ENCODE data around the gene SCTR.
A peak's percentile ranks its signal among the peaks of the same experiment; 100 is the strongest.

Gene SCTR

GRCh38 chr2:119428488-119429224, 95.6 kb downstream of the SCTR start:
- DNase-seq = no peak

- DNase-seq = no peak
These were observed 96.5 kb downstream of the SCTR start for GRCh38 chr2:119427756-119428155.

GRCh38 chr2:119426801-119427395, 97.4 kb downstream of the SCTR start:
- DNase-seq = no peak

- DNase-seq = no peak
These were observed 97.9 kb downstream of the SCTR start for GRCh38 chr2:119426396-119426675.

- DNase-seq = no peak
These were observed 98.5 kb downstream of the SCTR start for GRCh38 chr2:119425620-119426395.

GRCh38 chr2:119425119-119425405, 99.2 kb downstream of the SCTR start:
- no peak for DNase-seq

- no peak for DNase-seq
These were observed 99.8 kb downstream of the SCTR start for GRCh38 chr2:119424284-119425118.

- no peak for DNase-seq
These were observed 100.5 kb downstream of the SCTR start for GRCh38 chr2:119423811-119424210.

- DNase-seq = no peak
These were observed 101.2 kb downstream of the SCTR start for GRCh38 chr2:119423108-119423444.

GRCh38 chr2:119422360-119423107, 101.7 kb downstream of the SCTR start:
- DNase-seq = no peak

GRCh38 chr2:119421741-119422140, 102.5 kb downstream of the SCTR start:
- DNase-seq = no peak

GRCh38 chr2:119421304-119421703, 103.0 kb downstream of the SCTR start:
- DNase-seq = no peak

- no peak for DNase-seq
These were observed 104.3 kb downstream of the SCTR start for GRCh38 chr2:119419803-119420508.

GRCh38 chr2:119419065-119419464, 105.2 kb downstream of the SCTR start:
- DNase-seq = no peak

GRCh38 chr2:119417908-119418307, 106.4 kb downstream of the SCTR start:
- no peak for DNase-seq

GRCh38 chr2:119416299-119416923, 107.9 kb downstream of the SCTR start:
- no peak for DNase-seq

GRCh38 chr2:119415630-119416029, 108.7 kb downstream of the SCTR start:
- no peak for DNase-seq

- no peak for DNase-seq
These were observed 109.4 kb downstream of the SCTR start for GRCh38 chr2:119414894-119415293.

- DNase-seq = no peak
These were observed 114.8 kb downstream of the SCTR start for GRCh38 chr2:119409506-119409905.

- DNase-seq = no peak
These were observed 116.1 kb downstream of the SCTR start for GRCh38 chr2:119408221-119408619.

GRCh38 chr2:119407430-119408220, 116.7 kb downstream of the SCTR start:
- peak in 1 of 2 donors; percentile 17 for DNase-seq

Measured in hippocampal formation (tissue), 2 donors.